IMR-90 (cell line): ENCODE results near the gene FOCAD. TPM values are rescaled to one million over a fixed set of nuclear protein-coding genes. Genes with fewer than 3 reads are reported as not detected.

Experiments used
- ATAC-seq: fragments of 200-7000 bp; cut with Tn5 transposase; 2 replicates; pipeline ENCODE4 v1.9.1; 2020; ENCODE audit warnings: low read depth, mild to moderate bottlenecking, moderate library complexity
- BruUV-seq: library from RNA; stranded (reverse); fragments of 400-500 nt; replicated peaks from 2 replicates; lab custom pipeline; 2021; lab: Mats Ljungman, UMichigan
- CTCF ChIA-PET: fragments of 300-600 bp; formaldehyde crosslinking; extraction: SDS; loops from one replicate; lab custom pipeline; 2021; ENCODE audit warnings: antibody characterized with exemption; lab: Yijun Ruan, JAX
- POLR2A ChIA-PET: fragments of 300-600 bp; sonication (Branson Sonifier 250); formaldehyde crosslinking; loops from one replicate; lab custom pipeline; 2022; ENCODE audit warnings: antibody characterized with exemption; ENCODE audit not compliant: unreplicated experiment; lab: Charles Lee
- DNase-seq: peaks from one replicate; pipeline ENCODE4 v3.0.0; 2013
- H2AFZ ChIP-seq: replicated peaks from 2 replicates; pipeline ENCODE3; 2013; ENCODE audit warnings: low read length, mild to moderate bottlenecking; ENCODE audit not compliant: poor library complexity
- H2AK5ac ChIP-seq: 2 replicates; pipeline ENCODE4 v1.6.1; 2013; ENCODE audit warnings: low read depth, low read length, inconsistent platforms
- H2AK9ac ChIP-seq: replicated peaks from 2 replicates; pipeline ENCODE3; 2013; ENCODE audit warnings: mild to moderate bottlenecking, low read depth, low read length, moderate library complexity; ENCODE audit not compliant: poor library complexity
- H2BK120ac ChIP-seq: 2 replicates; pipeline ENCODE4 v1.6.1; 2013; ENCODE audit warnings: low read depth, low read length, inconsistent platforms
- H2BK15ac ChIP-seq: 3 replicates; pipeline ENCODE4 v1.6.1; 2013; ENCODE audit warnings: low read depth, low read length, inconsistent platforms
- H2BK20ac ChIP-seq: 2 replicates; pipeline ENCODE4 v1.6.1; 2013; ENCODE audit warnings: low read depth, mild to moderate bottlenecking, inconsistent platforms, low read length, moderate library complexity
- H2BK5ac ChIP-seq: 2 replicates; pipeline ENCODE4 v1.6.1; 2013; ENCODE audit warnings: mild to moderate bottlenecking, low read depth, low read length, inconsistent platforms; ENCODE audit not compliant: poor library complexity, severe bottlenecking
- H3K14ac ChIP-seq: replicated peaks from 2 replicates; pipeline ENCODE4 v1.6.1; 2013; ENCODE audit warnings: low read depth, low read length, inconsistent platforms
- H3K18ac ChIP-seq: 2 replicates; pipeline ENCODE4 v1.6.1; 2013; ENCODE audit warnings: low read depth, low read length, control low read depth
- H3K23ac ChIP-seq: 2 replicates; pipeline ENCODE4 v1.6.1; 2013; ENCODE audit warnings: low read depth, low read length, inconsistent platforms
- H3K27ac ChIP-seq: 2 replicates; pipeline ENCODE4 v1.5.1; 2013; ENCODE audit warnings: mild to moderate bottlenecking, control low read depth, low read length; ENCODE audit not compliant: insufficient read depth
- H3K27me3 ChIP-seq: 2 replicates; pipeline ENCODE4 v1.6.1; 2013; ENCODE audit warnings: low read length; ENCODE audit not compliant: control insufficient read depth, insufficient read depth
- H3K36me3 ChIP-seq: 2 replicates; pipeline ENCODE4 v1.6.1; 2013; ENCODE audit warnings: low read length, mixed read lengths; ENCODE audit not compliant: control insufficient read depth, insufficient read depth
- H3K4ac ChIP-seq: 2 replicates; pipeline ENCODE4 v1.6.1; 2013; ENCODE audit warnings: low read depth, low read length, inconsistent platforms
- H3K4me1 ChIP-seq: 2 replicates; pipeline ENCODE4 v1.6.1; 2013; ENCODE audit warnings: low read length, mixed read lengths; ENCODE audit not compliant: control insufficient read depth, insufficient read depth
- H3K4me2 ChIP-seq: 2 replicates; pipeline ENCODE4 v1.6.1; 2013; ENCODE audit warnings: low read depth, mild to moderate bottlenecking, control low read depth, low read length, moderate library complexity
- H3K4me3 ChIP-seq: 2 replicates; pipeline ENCODE4 v1.5.1; 2013; ENCODE audit warnings: low read depth, mild to moderate bottlenecking, control low read depth, low read length, moderate library complexity; ENCODE audit not compliant: insufficient read depth
- H3K56ac ChIP-seq: 2 replicates; pipeline ENCODE4 v1.6.1; 2013; ENCODE audit warnings: low read length, inconsistent platforms; ENCODE audit not compliant: insufficient read depth; ENCODE audit errors: extremely low read depth
- H3K79me1 ChIP-seq, 2 experiments: 2 replicates each; pipeline ENCODE4 v1.6.1; 2013; ENCODE audit warnings: low read length in 2 of 2, inconsistent platforms in 1 of 2, low read depth in 1 of 2
- H3K9ac ChIP-seq: 2 replicates; pipeline ENCODE4 v1.6.1; 2013; ENCODE audit warnings: low read depth, low read length, control low read depth
- H3K9me1 ChIP-seq: 2 replicates; pipeline ENCODE4 v1.6.1; 2013; ENCODE audit warnings: low read length, inconsistent platforms; ENCODE audit not compliant: insufficient read depth
- H3K9me3 ChIP-seq: 2 replicates; pipeline ENCODE4 v1.6.1; 2013; ENCODE audit warnings: low read length; ENCODE audit not compliant: control insufficient read depth, insufficient read depth
- H4K20me1 ChIP-seq: 2 replicates; pipeline ENCODE4 v1.6.1; 2013; ENCODE audit warnings: low read length, inconsistent platforms; ENCODE audit not compliant: insufficient read depth
- H4K5ac ChIP-seq: 2 replicates; pipeline ENCODE4 v1.6.1; 2013; ENCODE audit warnings: mild to moderate bottlenecking, low read depth, low read length, control low read depth
- H4K8ac ChIP-seq, 2 experiments: 2 replicates each; pipeline ENCODE4 v1.6.1; 2013; ENCODE audit warnings: low read depth in 2 of 2, low read length in 2 of 2, control low read depth in 1 of 2, inconsistent platforms in 1 of 2
- H4K91ac ChIP-seq: 2 replicates; pipeline ENCODE4 v1.6.1; 2013; ENCODE audit warnings: low read depth, low read length, inconsistent platforms; ENCODE audit not compliant: insufficient read depth
- BHLHE40 ChIP-seq: fragments of 150-350 bp; IDR thresholded peaks from 2 replicates; pipeline ENCODE4 v1.6.1; 2016; ENCODE audit warnings: mild to moderate bottlenecking, low read depth, low read length
- CEBPB ChIP-seq: IDR thresholded peaks from 2 replicates; pipeline ENCODE4 v1.6.1; 2012; ENCODE audit warnings: low read depth, low read length, improper control_type of control experiment
- CHD1 ChIP-seq: IDR thresholded peaks from 2 replicates; pipeline ENCODE4 v1.6.1; 2012; ENCODE audit warnings: low read depth, low read length, improper control_type of control experiment
- CTCF ChIP-seq: conservative IDR thresholded peaks from 2 replicates; pipeline ENCODE4 v1.5.1; 2012; ENCODE audit warnings: mild to moderate bottlenecking, low read depth, low read length, improper control_type of control experiment
- FOS ChIP-seq: fragments of 150-350 bp; IDR thresholded peaks from 2 replicates; pipeline ENCODE4 v1.6.1; 2016; ENCODE audit warnings: low read depth, low read length
- MAFK ChIP-seq: IDR thresholded peaks from 2 replicates; pipeline ENCODE4 v1.6.1; 2012; ENCODE audit warnings: low read depth, low read length, improper control_type of control experiment
- MAZ ChIP-seq: IDR thresholded peaks from 2 replicates; pipeline ENCODE4 v1.6.1; 2012; ENCODE audit warnings: low read depth, mild to moderate bottlenecking, low read length, improper control_type of control experiment, moderate library complexity, borderline replicate concordance
- MXI1 ChIP-seq: IDR thresholded peaks from 2 replicates; pipeline ENCODE4 v1.6.1; 2012; ENCODE audit warnings: low read depth, mild to moderate bottlenecking, low read length, moderate library complexity, borderline replicate concordance
- NFE2L2 ChIP-seq: fragments of 150-350 bp; IDR thresholded peaks from 2 replicates; pipeline ENCODE4 v1.6.1; 2016; ENCODE audit warnings: low read depth, mild to moderate bottlenecking, low read length
- POLR2A ChIP-seq: IDR thresholded peaks from 2 replicates; pipeline ENCODE4 v1.6.1; 2012; ENCODE audit warnings: mild to moderate bottlenecking, low read depth, low read length
- RAD21 ChIP-seq: IDR thresholded peaks from 2 replicates; pipeline ENCODE4 v1.6.1; 2012; ENCODE audit warnings: low read length, improper control_type of control experiment
- RCOR1 ChIP-seq: IDR thresholded peaks from 2 replicates; pipeline ENCODE4 v1.6.1; 2012; ENCODE audit warnings: mild to moderate bottlenecking, low read length, improper control_type of control experiment; ENCODE audit not compliant: insufficient replicate concordance
- RFX5 ChIP-seq: IDR thresholded peaks from 2 replicates; pipeline ENCODE4 v1.8.0; 2012; ENCODE audit warnings: low read depth, mild to moderate bottlenecking, low read length, moderate library complexity
- SMC3 ChIP-seq: fragments of 150-350 bp; IDR thresholded peaks from 2 replicates; pipeline ENCODE4 v1.6.1; 2016; ENCODE audit warnings: low read depth, mild to moderate bottlenecking, antibody characterized with exemption, low read length, moderate library complexity
- WGBS, 2 experiments: methylation state at CpG; one replicate each; pipeline versions ENCODE4 v1.1.5 to v1.1.7; 2013; ENCODE audit warnings: missing lambda C conversion rate in 2 of 2; ENCODE audit not compliant: insufficient read length in 1 of 2; ENCODE audit errors: extremely low coverage in 2 of 2; 5-methylcytosine and 5-hydroxymethylcytosine counted together
- dilution Hi-C: fragments of 300-500 bp; cut with HindIII; formaldehyde crosslinking; loops from one replicate; pipeline ENCODE4 v1.14.3; 2018; ENCODE audit warnings: low sequenced_read_pairs; ENCODE audit not compliant: unreplicated experiment
- in situ Hi-C: fragments of 300-500 bp; cut with MboI; formaldehyde crosslinking; loops from 3 replicates; pipeline ENCODE4 v1.14.3; 2019; ENCODE audit warnings: low sequenced_read_pairs, inconsistent platforms, mixed read lengths
- intact Hi-C: fragments of 100-400 bp; cut with micrococcal nuclease; formaldehyde crosslinking; loops from 2 replicates; pipeline ENCODE4 v1.10.0; 2022
- polyA plus RNA-seq, 3 experiments: library from polyadenylated mRNA; depleted of rRNA; stranded (reverse); fragments of >200 nt; gene quantifications; 2 replicates each; pipeline ENCODE4 v1.2.3, GENCODE V29; 2012; ENCODE audit warnings: low replicate concordance in 1 of 3
- total RNA-seq: library from RNA; depleted of rRNA; stranded (reverse); fragments of >200 nt; gene quantifications from 2 replicates; pipeline ENCODE4 v1.2.3, GENCODE V29; 2012
- TF ChIP-seq, protein P1 (sequence below): fragments of 150-350 bp; IDR thresholded peaks from 2 replicates; pipeline ENCODE4 v1.6.1; 2016; ENCODE audit warnings: low read depth, mild to moderate bottlenecking, low read length, moderate library complexity, borderline replicate concordance
- TF ChIP-seq, protein P2 (sequence below): fragments of 150-350 bp; IDR thresholded peaks from 2 replicates; pipeline ENCODE4 v1.6.1; 2017; ENCODE audit warnings: mild to moderate bottlenecking, antibody characterized with exemption, low read length, low read depth

The FOCAD gene
- total and polyA plus RNA-seq, 2 of the 4 experiments (the other 2 are of a cell fraction): 28.8 to 91.2 TPM

- TF ChIP-seq CEBPB (no peak), NFE2L2 (no peak), CHD1 (no peak), BHLHE40 (no peak), MAZ (no peak), MXI1 (no peak), CTCF (no peak), RCOR1 (no peak), MAFK (no peak), SMC3 (no peak), RAD21 (no peak), FOS (no peak), RFX5 (no peak), POLR2A (no peak)
- TF ChIP-seq, protein P1, sequence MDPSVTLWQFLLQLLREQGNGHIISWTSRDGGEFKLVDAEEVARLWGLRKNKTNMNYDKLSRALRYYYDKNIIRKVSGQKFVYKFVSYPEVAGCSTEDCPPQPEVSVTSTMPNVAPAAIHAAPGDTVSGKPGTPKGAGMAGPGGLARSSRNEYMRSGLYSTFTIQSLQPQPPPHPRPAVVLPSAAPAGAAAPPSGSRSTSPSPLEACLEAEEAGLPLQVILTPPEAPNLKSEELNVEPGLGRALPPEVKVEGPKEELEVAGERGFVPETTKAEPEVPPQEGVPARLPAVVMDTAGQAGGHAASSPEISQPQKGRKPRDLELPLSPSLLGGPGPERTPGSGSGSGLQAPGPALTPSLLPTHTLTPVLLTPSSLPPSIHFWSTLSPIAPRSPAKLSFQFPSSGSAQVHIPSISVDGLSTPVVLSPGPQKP: no peak
- TF ChIP-seq, protein P2, sequence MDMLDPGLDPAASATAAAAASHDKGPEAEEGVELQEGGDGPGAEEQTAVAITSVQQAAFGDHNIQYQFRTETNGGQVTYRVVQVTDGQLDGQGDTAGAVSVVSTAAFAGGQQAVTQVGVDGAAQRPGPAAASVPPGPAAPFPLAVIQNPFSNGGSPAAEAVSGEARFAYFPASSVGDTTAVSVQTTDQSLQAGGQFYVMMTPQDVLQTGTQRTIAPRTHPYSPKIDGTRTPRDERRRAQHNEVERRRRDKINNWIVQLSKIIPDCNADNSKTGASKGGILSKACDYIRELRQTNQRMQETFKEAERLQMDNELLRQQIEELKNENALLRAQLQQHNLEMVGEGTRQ: no peak
- no CpG with 5 or more reads among the region's 2 CpGs for WGBS, 2 experiments
- Histone ChIP-seq H4K20me1 (no peaks in the 10 kb centered on the region), H3K9me3 (no peaks in the 10 kb centered on the region), H3K36me3 (peaks cover 5% of the 10 kb centered on the region), H2BK120ac (no peak overlapping the region), H3K14ac (no peak overlapping the region), H2AK5ac (no peak overlapping the region), H4K91ac (no peak overlapping the region), H2BK20ac (no peak overlapping the region), H3K9me1 (0 out of 2 replicates have a peak, but pooled peaks cover 3% of the 10 kb centered on the region), H3K79me1 (no peaks in the 10 kb centered on the region; a peak in 1 of 4 replicates), H3K9ac (no peak overlapping the region), H4K5ac (no peak overlapping the region), H2BK15ac (no peak overlapping the region), H3K18ac (no peak overlapping the region), H3K4me1 (no peaks in the 10 kb centered on the region), H3K4me2 (no peak overlapping the region), H3K23ac (no peak overlapping the region), H3K4me3 (no peak overlapping the region), H2BK5ac (no peak overlapping the region), H3K27me3 (no peaks in the 10 kb centered on the region), H2AFZ (no peak overlapping the region), H3K4ac (no peak overlapping the region), H3K56ac (no peak overlapping the region), H3K27ac (no peak overlapping the region), H2AK9ac (no peak overlapping the region), H4K8ac (no peak overlapping the region)
- no peak for ATAC-seq
- ChIA-PET CTCF (interaction anchor here (1.4 kb wide), 1 partner anchor 114 kb away, joined by 3 read pairs; no protein-coding TSS in a partner anchor), POLR2A (no interaction called here)
- dilution Hi-C loops (no loop called here), intact Hi-C loops (no loop called here), in situ Hi-C loops (no loop called here)
- DNase-seq: no peak
- BruUV-seq: no TSS peak
Measured at GRCh38 chr9:20997503-20998076, 313.5 kb downstream of the FOCAD start.
